ENCODE measurements around the gene NFAT5.
A peak's percentile ranks its signal among the peaks of the same experiment; 100 is the strongest.
"Not testable (repeated sequence)": the region's sequence is repeated elsewhere in the genome, so short reads cannot be mapped to it uniquely, and the experiment has no call there.

Gene NFAT5

GRCh38 chr16:69566240-69566980 lies 644 bp downstream of the NFAT5 start:
- no peak for TF ChIP-seq CTCF (conservative IDR thresholded peaks at IDR 0.05)
- peak overlapping the region; percentile 90 for H3K27ac ChIP-seq

- peak overlapping the region; percentile 90 for H3K27ac ChIP-seq
- no peak for TF ChIP-seq CTCF (conservative IDR thresholded peaks at IDR 0.05)
Measured at GRCh38 chr16:69566981-69567680, 1.4 kb downstream of the NFAT5 start.

- H3K27ac ChIP-seq = peak overlapping the region; percentile 90; the same call in 1 of the 2 replicates
Measured at GRCh38 chr16:69568676-69569075, 2.9 kb downstream of the NFAT5 start.

GRCh38 chr16:69578771-69579170 lies 13.0 kb downstream of the NFAT5 start:
- peak overlapping the region; percentile 56 for H3K27ac ChIP-seq

More at GRCh38 chr16:69568676-69569075, 2.9 kb downstream of the NFAT5 start:
- TF ChIP-seq CTCF (conservative IDR thresholded peaks at IDR 0.05) = no peak

GRCh38 chr16:69579783-69580481 lies 14.2 kb downstream of the NFAT5 start:
- peak overlapping the region; percentile 56 for H3K27ac ChIP-seq
- no peak for TF ChIP-seq CTCF (conservative IDR thresholded peaks at IDR 0.05)

GRCh38 chr16:69581297-69581696 lies 15.5 kb downstream of the NFAT5 start:
- no peak for TF ChIP-seq CTCF (conservative IDR thresholded peaks at IDR 0.05)
- H3K27ac ChIP-seq = no peak overlapping the region

GRCh38 chr16:69584493-69584892 lies 18.7 kb downstream of the NFAT5 start:
- H3K27ac ChIP-seq = not testable (repeated sequence)

- no peak for TF ChIP-seq CTCF (conservative IDR thresholded peaks at IDR 0.05)
- no peak overlapping the region for H3K27ac ChIP-seq
Measured at GRCh38 chr16:69589434-69590269, 23.9 kb downstream of the NFAT5 start.

Measured in VCaP (cell line).